NCI-H510A treated with DMSO at 0.1 percent for 48 hours (cell line): ENCODE measurements around the gene STRAP.
A peak's percentile ranks its signal among the peaks of the same experiment; 100 is the strongest.

Experiments
- DNase-seq: peaks from one replicate; lab custom pipeline; 2025; lab: John Stamatoyannopoulos, UW

Gene STRAP, protein sequence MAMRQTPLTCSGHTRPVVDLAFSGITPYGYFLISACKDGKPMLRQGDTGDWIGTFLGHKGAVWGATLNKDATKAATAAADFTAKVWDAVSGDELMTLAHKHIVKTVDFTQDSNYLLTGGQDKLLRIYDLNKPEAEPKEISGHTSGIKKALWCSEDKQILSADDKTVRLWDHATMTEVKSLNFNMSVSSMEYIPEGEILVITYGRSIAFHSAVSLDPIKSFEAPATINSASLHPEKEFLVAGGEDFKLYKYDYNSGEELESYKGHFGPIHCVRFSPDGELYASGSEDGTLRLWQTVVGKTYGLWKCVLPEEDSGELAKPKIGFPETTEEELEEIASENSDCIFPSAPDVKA

DNA sequence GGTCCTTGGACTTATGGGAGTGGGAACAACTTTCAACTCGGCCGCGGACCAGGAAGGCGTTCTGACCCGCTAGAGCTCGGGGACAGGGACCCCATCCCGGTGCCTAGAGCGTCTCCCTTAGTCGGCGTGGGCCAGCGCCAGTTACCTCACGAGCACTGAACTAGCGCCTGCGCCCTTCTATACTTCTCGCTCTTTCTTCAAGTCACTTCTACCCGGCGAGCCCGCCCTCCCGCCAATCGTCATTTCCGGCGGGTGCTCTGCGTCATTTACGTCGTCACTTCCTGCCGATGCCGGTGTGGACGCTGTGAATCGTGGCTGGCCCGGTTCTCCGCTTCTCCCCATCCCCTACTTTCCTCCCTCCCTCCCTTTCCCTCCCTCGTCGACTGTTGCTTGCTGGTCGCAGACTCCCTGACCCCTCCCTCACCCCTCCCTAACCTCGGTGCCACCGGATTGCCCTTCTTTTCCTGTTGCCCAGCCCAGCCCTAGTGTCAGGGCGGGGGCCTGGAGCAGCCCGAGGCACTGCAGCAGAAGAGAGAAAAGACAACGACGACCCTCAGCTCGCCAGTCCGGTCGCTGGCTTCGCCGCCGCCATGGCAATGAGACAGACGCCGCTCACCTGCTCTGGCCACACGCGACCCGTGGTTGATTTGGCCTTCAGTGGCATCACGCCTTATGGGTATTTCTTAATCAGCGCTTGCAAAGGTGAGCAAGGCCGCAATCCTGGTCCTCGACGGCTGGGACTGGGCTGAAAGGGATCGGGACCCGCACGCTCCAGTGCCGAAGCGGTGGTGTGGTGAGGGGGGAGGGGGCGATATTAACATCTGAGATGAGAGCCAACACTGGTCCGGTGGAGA, at the start of gene STRAP:
TSS of gene STRAP (plus strand) at position 270 of the 854 bp plus-strand sequence. CDS start at position 591, 321 bp downstream.
- DNase-seq = peak; percentile 97

DNA sequence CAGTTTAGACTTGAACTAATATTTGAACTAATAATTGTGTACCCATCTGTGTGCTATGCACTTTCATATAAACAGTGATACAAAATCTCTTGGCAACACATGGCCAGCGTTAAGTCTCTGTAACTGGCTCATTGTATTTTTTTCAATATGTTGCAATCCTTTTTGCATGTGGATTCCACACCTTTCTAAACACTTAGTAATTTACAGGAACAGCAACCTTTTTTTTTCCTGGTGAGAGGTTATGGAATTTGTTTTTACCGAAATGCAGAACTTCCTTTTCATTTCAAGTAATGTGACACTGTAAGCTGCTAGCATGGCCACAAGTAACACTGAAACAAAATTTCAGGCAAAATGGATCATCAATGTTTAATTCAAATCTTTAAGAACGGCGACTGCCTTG, 47.6 kb upstream of the STRAP start:
- no peak for DNase-seq

DNA sequence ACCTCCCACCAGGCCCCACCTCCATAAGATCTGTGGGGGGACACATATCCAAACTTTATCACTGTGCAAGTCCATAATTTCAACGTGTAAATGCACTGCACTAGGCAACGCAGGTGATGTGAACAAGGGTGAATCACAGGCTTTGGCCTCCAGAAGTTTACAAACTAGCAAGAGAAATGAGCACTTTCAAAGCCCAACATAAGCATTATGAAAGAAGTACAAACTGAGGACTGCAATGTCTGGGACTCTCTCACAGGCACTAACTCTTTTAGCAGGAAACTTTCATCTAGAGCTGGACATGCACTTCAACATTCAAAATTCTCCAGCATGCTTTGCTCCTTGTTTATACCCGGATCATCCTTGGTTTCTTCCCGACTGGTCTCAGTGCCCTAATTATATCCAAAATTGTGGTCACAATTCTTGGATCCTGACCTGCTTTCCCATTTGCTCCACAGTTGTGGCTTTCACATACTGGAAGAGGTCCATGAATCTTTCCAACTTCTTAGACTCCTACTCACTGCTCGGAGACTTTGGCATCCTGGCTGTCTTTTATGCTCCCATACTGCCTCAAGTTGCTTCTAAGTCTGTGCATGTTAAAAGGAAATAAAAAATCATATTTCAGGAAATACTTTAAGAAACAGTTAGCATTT, 44.9 kb upstream of the STRAP start:
- DNase-seq = no peak

DNA sequence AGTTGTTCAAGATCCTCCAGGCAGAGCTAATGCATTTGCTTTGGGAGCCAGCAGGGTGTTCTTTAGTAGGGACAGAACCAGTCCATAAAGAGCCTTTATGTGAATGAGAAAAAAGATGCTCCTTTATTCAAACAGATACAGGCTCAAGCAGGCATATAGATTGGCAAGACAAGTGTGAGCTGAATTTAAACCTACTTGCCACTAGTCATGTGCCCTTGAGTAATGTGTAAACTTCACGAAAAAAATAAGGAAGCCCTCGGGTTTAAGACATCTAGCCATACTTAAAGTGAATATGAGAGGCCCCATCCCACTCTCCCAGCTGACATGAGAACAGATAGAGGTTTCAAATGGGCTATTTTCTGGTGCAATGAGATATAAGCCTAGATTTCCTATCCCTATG, 43.1 kb upstream of the STRAP start:
- no peak for DNase-seq

DNA sequence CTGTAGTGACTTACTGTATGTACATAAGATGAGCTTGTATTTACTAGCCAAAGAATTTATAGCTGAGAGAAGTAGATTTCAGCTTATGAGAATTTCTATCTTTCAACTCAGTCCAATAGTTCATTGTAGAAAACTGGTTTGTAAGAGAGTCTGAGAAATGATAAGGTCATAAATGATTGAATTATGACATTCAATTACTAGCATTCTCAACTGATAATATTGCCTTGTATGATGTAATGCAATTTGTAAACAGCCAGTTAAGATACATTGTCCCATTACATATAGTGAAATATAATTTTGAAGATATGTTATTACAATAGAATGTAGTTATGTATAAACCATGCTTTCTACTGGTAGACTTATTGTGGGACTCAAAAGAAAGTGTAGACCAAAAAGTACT, 42.5 kb upstream of the STRAP start:
- no peak for DNase-seq

DNA sequence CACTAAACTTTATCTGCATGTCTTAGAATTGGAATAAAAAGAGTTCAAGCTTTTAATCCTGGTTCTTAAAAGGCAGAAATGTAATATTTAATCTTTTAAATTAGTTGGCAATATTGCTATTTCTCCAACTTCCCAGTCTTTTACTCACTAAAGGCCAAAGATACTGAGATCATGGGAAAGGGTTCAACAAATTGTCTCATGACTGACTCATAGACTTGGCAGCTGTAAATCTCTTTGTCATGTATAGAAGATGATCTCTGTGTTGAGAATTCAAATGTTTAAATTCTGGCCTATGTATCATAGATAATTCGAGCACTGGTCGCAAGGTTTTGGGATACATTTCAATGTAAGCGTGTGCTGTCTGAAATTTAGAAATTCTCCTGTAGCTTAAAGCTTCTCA, 40.1 kb upstream of the STRAP start:
- DNase-seq = no peak

DNA sequence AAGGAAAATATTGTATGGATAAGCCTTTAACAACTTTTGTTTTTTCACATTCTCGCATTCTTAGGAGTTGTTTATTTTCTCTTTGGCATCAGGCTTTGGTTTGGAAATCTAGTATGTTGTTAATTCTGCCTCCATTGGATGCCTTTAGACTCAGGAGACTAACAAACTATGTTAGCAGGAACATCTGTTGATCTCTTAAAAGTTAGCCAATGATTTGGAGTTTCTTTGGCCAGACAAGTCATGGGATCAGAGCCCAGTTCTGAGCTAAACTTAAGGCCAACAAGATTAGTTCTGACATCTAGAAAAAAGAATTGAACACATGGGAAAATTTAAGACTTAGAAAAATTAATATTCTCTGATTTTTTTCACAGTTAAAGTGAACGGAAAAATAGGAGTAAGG, 35.3 kb upstream of the STRAP start:
- DNase-seq = no peak

DNA sequence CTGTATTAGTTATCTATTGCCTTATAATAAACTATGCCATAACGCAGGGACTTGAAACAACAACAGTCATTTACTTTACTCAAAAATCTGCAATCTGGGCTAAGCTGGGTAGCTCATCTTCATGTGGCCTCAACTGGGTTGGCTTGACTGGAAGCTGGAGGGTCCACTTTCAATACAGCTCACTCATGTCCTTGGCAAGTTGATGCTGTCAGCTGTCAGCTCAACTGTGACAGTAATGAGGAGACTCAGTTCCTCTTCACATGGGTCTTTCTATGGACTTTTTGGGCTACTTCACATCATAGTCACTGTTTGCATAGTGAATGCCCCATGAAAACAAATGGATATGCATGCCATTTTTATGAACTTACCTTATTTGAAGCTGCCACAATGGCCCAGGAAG, 33.6 kb upstream of the STRAP start:
- DNase-seq = no peak

DNA sequence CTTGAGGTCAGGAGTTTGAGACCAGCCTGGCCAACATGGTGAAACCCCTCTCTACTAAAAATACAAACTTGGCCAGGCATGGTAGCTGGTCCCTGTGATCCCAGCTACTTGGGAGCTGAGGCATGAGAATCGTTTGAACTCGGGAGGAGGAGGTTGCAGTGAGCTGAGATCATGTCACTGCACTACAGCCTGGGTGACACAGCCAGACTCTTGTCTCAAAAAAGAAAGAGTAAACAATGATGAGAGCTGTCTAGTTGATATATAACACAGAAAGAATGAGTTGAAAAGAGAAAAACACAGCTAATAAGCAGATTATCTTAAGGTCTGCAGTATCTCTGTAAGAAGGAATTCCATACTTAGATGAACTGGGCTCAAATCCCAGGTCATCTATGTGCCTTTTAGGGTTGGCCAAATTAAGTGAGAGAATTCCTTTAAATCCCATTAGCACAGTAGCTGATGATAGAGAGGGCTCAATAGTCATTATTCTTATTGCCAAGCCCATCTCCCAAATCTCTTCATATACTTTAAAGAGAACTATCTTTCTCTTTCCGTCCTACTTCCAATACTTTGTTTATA, 31.1 kb upstream of the STRAP start:
- no peak for DNase-seq

DNA sequence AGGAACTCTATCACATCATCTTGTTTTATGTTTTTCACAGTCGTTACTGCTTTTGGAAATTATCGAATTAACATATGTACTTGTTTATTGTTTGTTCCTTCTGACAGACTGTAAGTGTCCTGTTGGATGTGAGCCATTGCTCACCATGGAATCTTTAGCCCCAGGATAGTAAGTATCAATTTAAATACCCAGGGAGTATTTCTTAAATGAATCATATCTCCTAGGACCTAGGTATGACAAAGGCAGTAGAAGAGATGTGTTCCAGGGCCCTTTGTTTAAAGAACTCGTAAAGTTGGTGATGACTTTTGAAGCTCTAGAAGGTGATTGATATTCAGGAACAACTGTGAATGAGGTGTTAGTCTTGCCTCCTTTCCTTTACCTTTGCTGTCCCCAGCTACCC, 30.3 kb upstream of the STRAP start:
- no peak for DNase-seq

DNA sequence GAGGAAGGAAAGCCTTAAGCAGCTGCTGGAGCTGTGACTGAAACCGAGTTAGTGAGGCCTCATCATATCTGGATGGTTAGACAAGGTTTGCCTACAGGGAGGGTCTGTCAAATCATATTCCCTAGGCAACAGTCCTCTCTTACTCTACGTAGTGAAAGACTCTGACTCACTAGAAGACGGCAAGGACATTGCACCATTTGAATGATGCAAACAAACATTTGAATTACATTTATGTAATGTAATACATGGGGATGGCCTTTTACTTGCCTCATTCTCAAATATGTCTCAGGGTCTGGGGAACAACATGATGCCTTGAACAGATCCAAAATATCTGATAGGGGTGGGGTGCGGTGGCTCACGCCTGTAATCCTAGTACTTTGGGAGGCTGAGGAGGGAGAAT, 29.8 kb upstream of the STRAP start:
- no peak for DNase-seq

DNA sequence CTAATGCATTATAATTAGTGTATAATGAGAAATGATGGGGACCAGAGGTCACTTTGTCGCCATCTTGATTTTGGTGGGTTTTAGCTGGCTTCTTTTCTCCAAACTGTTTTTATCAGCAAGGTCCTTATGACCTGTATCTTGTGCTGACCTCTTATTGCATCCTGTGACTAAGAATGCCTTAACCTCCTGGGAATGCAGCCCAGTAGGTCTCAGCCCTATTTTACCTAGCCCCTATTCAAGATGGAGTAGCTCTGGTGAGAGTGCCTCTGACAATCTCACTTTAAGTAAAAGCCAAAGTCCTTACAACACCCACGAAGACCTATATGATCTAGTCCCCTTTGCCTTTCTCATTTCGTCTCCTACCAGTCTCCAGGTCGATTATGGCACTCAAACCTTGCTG, 28.3 kb upstream of the STRAP start:
- no peak for DNase-seq

DNA sequence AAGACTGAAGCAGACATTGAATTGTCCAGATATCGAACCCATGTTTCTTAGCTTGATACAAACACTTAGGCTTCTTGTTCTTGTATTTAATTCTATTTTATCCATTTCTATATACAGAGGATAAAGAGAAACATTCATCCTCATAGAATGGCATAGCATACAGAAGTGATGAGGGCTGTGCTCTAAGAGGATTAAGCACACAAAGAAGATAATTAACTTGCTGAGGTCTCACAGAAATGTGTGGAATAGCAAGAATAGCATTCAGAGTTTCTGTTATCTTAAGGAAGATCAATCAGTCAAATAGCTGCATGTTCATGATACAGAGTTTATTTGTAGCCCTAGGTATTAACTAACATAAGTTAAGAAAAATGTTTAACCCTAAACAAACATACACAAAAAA, 27.3 kb upstream of the STRAP start:
- no peak for DNase-seq

DNA sequence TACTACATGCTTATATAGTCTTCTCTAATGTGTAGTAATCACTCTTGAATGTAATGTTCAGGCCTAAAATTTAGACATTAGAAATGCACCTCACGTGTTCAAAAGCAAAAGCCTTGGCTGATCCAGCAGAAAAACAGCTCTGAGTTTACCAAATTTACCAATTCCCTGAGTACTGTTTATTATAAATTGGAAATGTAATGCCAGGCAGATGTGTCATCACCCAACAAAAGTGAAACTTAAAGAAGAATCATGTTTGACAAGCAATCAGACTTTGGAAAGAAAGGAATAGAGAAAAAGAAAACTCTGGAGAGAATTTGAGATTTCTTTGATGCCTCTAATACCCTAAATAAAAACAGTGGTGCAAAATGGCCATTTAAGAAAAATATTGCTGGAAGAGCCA, 26.5 kb upstream of the STRAP start:
- no peak for DNase-seq

DNA sequence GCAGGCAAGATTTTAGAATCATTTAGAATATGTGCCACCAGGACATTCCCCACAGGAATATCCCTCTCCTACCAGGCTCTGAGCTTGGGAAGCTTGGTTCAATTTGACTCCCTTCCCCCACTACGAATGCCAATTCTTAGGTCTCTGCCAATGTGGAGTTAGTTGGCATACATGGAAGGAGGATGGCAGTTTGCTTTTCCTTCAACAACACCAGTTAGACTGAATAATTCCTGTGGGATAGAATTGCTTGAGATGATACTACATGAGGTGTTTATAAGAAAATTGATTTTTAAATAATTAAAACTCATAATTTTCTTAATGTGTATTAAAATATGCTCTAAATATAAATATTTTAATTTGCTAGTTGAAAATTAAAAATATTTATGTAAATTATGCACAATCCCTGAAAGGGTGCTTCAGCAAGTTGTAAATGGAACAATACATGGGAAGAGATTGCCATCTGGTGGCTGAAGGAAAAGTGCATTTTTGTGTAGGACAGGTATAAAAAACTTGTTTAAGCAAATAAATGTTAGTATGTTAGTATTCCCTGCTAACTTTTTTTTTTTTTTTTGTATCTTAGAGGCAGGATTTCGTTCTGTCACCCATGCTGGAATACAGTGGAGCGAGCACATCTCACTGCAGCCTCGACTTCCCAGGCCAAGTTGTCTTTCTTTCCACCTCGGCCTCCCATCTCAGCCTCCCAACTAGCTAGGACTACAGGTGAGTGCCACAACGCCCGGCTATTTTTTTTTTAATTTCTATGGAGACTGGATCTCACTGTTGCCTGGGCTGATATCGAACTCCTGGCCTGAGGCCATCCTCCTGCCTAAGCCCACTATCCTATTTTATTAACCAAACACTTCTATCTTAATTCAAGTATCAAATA, 25.8 kb upstream of the STRAP start:
- DNase-seq = peak; percentile 67

DNA sequence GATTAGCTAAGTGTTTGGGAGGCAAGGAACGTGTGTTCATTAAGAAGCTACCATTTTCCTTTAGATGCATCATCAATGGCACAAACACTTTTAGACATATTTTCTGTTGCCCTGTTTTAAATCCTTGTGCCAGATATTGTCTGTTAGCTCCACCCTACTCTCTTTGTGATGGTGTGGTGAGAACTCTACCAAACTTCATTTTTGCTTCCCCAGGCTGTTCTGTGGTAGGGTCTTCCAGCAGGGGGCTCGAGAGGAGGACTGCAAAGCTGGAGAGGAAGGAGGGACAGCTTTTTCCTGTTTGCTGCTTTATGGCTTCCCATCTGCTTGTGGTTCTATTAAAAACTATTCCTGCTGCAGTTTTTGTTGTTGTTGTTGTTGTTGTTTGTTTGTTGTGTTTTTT, 23.8 kb upstream of the STRAP start:
- no peak for DNase-seq

DNA sequence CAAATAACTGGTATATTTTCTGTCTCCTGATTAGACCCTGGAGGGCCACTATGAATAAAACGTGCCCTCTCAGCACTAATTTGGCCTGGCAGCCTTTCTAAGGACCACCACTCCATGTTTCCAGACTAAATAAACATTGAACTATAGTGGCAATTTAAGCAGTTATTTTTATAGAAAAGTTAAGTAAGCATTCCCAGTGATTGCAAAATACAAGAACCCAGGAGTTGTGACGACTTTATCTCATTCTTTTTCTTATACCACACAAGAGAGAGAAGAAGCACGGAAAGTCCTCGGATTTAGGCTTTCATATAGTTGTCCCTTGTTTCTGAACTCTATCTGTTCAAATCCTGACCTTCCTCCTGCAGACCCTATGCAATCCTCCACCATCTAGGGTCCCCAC, 23.1 kb upstream of the STRAP start:
- no peak for DNase-seq

DNA sequence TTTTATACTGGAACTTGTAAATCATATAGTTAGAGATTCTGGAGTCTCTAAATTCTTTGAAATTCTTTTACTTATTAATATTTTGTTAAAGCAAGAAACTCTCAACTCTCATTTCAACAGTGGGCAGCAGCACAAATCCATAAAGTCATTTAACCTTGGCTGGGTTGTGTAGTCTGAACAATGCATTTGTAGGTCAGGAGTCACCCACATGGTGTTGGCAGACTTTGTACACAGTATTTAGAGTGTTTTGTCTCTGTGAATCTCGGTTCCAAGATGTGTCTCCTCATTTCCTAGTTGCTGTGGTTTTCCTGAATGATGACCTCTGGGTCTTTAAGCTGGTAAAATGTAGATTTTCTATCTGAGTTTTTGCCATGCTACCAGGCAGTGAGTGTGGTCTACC, 20.8 kb upstream of the STRAP start:
- DNase-seq = no peak

DNA sequence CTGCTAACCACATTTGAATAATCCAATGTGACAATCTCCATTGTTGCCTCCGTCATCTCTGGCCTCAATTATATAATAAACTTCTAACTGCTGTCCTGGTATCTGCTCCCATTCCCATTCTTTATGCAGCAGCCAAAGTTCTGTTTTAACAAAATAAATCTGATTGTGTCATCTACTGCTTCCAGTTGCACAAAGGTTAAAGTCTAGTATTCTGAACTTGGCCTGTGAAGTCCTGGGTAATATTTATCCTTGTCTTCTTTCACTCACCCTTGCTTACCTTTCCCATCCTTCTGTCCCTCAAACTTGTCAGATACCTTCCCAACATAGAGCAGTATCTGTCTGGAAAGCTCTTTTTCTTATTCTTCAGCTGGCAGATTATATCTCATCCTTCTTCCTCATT, 19.3 kb upstream of the STRAP start:
- DNase-seq = no peak

DNA sequence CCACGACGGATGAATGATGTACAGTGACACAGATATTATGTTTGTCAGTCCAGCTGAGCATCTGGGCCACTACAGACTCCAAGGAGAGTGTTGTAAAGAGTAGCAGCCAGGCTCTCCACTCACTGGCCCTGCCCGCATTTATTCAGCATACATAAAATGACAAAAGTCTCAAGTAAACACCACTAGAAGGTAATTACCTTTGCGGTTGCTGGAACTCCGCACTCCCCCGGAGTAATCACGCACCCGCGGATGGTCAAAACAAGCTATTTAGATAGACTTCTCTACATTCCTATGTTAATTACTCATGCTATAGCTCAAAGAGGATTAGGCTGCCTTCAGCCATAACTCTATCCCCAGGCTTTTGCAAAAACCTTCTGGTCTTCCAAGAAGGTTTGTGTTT, 18.8 kb upstream of the STRAP start:
- no peak for DNase-seq

DNA sequence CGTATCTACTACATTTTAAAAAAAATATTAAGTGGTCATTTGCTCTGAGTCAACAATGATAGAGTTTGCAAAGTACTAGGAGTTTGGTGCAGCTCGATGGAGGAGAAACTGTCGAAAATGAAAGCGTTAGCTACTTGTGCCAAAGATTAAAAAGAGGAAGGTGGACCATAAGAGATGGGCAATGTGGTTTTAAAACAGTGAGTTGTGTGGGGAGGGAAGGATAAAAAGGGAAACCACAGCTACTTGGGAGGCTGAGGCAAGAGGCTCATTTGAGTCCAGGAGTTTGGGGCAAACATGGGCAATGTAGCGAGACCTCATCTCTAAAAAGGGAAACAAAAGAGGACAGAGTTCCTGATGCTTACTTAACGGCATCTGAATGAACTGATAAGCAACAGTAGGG, 18.2 kb upstream of the STRAP start:
- no peak for DNase-seq

DNA sequence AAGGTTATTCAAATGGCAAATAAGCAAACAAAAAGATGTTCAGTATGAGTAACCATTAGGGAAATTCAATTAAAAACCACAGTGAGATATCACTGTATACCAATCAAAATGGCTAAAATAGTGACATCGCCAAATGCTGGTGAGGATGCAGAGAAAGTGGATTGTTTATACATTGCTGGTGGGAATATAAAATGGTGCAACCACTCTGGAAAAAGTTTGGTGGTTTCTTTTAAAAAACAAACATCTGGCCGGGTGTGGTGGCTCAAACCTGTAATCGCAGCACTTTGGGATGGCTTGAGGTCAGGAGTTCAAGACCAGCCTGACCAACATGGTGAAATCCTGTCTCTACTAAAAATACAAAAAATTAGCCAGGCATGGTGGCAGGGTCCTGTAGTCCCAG, 14.0 kb upstream of the STRAP start:
- DNase-seq = no peak
